Trophoblast cell (in vitro differentiated cells and primary cell): ENCODE results near the gene MYO18B.

ENCODE experiments used
- DNase-seq, 2 donors: peaks; one replicate each; pipeline ENCODE4 v3.0.0-alpha.2; 2016
- H2AFZ ChIP-seq: 2 replicates; pipeline ENCODE4 v1.6.1; 2013; ENCODE audit warnings: low read length, moderate library complexity, mild to moderate bottlenecking; ENCODE audit not compliant: insufficient read depth, poor library complexity
- H2AK5ac ChIP-seq: 2 replicates; pipeline ENCODE4 v1.6.1; 2013; ENCODE audit warnings: mild to moderate bottlenecking, low read length
- H2BK120ac ChIP-seq: 2 replicates; pipeline ENCODE4 v1.6.1; 2013; ENCODE audit warnings: low read length, mild to moderate bottlenecking, moderate library complexity; ENCODE audit not compliant: insufficient read depth, poor library complexity
- H2BK12ac ChIP-seq: 2 replicates; pipeline ENCODE4 v1.6.1; 2013; ENCODE audit warnings: mild to moderate bottlenecking, low read length, moderate library complexity
- H2BK5ac ChIP-seq: 2 replicates; pipeline ENCODE4 v1.6.1; 2013; ENCODE audit warnings: low read length, low read depth, moderate library complexity, mild to moderate bottlenecking; ENCODE audit not compliant: poor library complexity
- H3K14ac ChIP-seq: 2 replicates; pipeline ENCODE4 v1.6.1; 2013; ENCODE audit warnings: mild to moderate bottlenecking, low read length
- H3K18ac ChIP-seq: 2 replicates; pipeline ENCODE4 v1.6.1; 2013; ENCODE audit warnings: mild to moderate bottlenecking, low read length
- H3K23ac ChIP-seq: 2 replicates; pipeline ENCODE4 v1.6.1; 2013; ENCODE audit warnings: low read length
- H3K27ac ChIP-seq: 2 replicates; pipeline ENCODE4 v1.5.1; 2013; ENCODE audit warnings: low read depth, mild to moderate bottlenecking, inconsistent platforms, low read length, moderate library complexity
- H3K27me3 ChIP-seq: 2 replicates; pipeline ENCODE4 v1.6.1; 2013; ENCODE audit warnings: inconsistent platforms, mild to moderate bottlenecking, low read length, moderate library complexity; ENCODE audit not compliant: insufficient read depth
- H3K36me3 ChIP-seq, 2 experiments: 1 replicate in 1 of 2; 2 replicates in 1 of 2; pipeline ENCODE4 v1.6.1; 2013; ENCODE audit warnings: low read length in 2 of 2, mild to moderate bottlenecking in 2 of 2, moderate library complexity in 1 of 2; ENCODE audit not compliant: insufficient read depth in 2 of 2, control insufficient read depth in 1 of 2
- H3K4ac ChIP-seq: 2 replicates; pipeline ENCODE4 v1.6.1; 2013; ENCODE audit warnings: low read depth, mild to moderate bottlenecking, low read length, moderate library complexity
- H3K4me1 ChIP-seq, 2 experiments: 1 replicate in 1 of 2; 2 replicates in 1 of 2; pipeline ENCODE4 v1.6.1; 2013; ENCODE audit warnings: low read length in 2 of 2, mild to moderate bottlenecking in 2 of 2, moderate library complexity in 1 of 2; ENCODE audit not compliant: insufficient read depth in 2 of 2, control insufficient read depth in 1 of 2
- H3K4me2 ChIP-seq: 2 replicates; pipeline ENCODE4 v1.6.1; 2013; ENCODE audit warnings: inconsistent platforms, mild to moderate bottlenecking, low read length, moderate library complexity
- H3K4me3 ChIP-seq: 2 replicates; pipeline ENCODE4 v1.5.1; 2013; ENCODE audit warnings: mild to moderate bottlenecking, low read depth, low read length, inconsistent platforms
- H3K79me1 ChIP-seq: one replicate; pipeline ENCODE4 v1.6.1; 2013; ENCODE audit warnings: low read length
- H3K79me2 ChIP-seq: 2 replicates; pipeline ENCODE4 v1.6.1; 2013; ENCODE audit warnings: low read length, mild to moderate bottlenecking; ENCODE audit not compliant: control insufficient read depth, insufficient read depth, poor library complexity
- H3K9ac ChIP-seq: 2 replicates; pipeline ENCODE4 v1.6.1; 2013; ENCODE audit warnings: mild to moderate bottlenecking, low read length
- H3K9me3 ChIP-seq: 2 replicates; pipeline ENCODE4 v1.6.1; 2013; ENCODE audit warnings: low read depth, mild to moderate bottlenecking, control low read depth, inconsistent platforms, low read length; ENCODE audit not compliant: insufficient read depth
- H4K12ac ChIP-seq: 2 replicates; pipeline ENCODE4 v1.6.1; 2013; ENCODE audit warnings: low read depth, mild to moderate bottlenecking, low read length, moderate library complexity
- H4K8ac ChIP-seq: 2 replicates; pipeline ENCODE4 v1.6.1; 2013; ENCODE audit warnings: low read depth, mild to moderate bottlenecking, low read length, moderate library complexity
- H4K91ac ChIP-seq: one replicate; pipeline ENCODE4 v1.6.1; 2013; ENCODE audit warnings: low read depth, mild to moderate bottlenecking, low read length, moderate library complexity
- WGBS: extraction: QIAGEN DNeasy Blood & Tissue Kit; methylation state at CpG from one replicate; pipeline ENCODE4 v1.1.7; 2013; ENCODE audit warnings: missing lambda C conversion rate; ENCODE audit not compliant: insufficient read length, insufficient coverage; ENCODE audit errors: extremely low coverage; 5-methylcytosine and 5-hydroxymethylcytosine counted together

MYO18B gene

GRCh38 chr22:25749420-25750169, 7.6 kb downstream of the MYO18B start:
- Histone ChIP-seq H4K91ac (no peak overlapping the region), H2AFZ (no peak overlapping the region), H3K14ac (no peak overlapping the region), H3K27ac (no peak overlapping the region), H2BK120ac (no peak overlapping the region), H2BK5ac (no peak overlapping the region), H2AK5ac (no peak overlapping the region), H4K12ac (no peak overlapping the region), H3K4me2 (no peak overlapping the region), H4K8ac (no peak overlapping the region), H3K36me3 (no peaks in the 10 kb centered on the region), H2BK12ac (no peak overlapping the region), H3K4me1 (no peaks in the 10 kb centered on the region), H3K23ac (no peak overlapping the region), H3K4me3 (no peak overlapping the region), H3K18ac (no peak overlapping the region), H3K4ac (no peak overlapping the region), H3K9ac (no peak overlapping the region), H3K27me3 (no peaks in the 10 kb centered on the region), H3K79me2 (no peaks in the 10 kb centered on the region), H3K9me3 (no peaks in the 10 kb centered on the region), H3K79me1 (no peaks in the 10 kb centered on the region)
- DNase-seq = no peak
- WGBS = no CpG with 5 or more reads among the region's 10 CpGs

GRCh38 chr22:25750569-25751173, 8.7 kb downstream of the MYO18B start:
- no peak overlapping the region for H2AK5ac ChIP-seq
- no peak overlapping the region for H3K14ac ChIP-seq
- no peaks in the 10 kb centered on the region for H3K36me3 ChIP-seq
- no peak overlapping the region for H3K18ac ChIP-seq
- H4K91ac ChIP-seq = no peak overlapping the region
- no peaks in the 10 kb centered on the region for H3K27me3 ChIP-seq
- no peak overlapping the region for H3K4ac ChIP-seq
- H2BK12ac ChIP-seq = no peak overlapping the region
- H3K4me1 ChIP-seq = no peaks in the 10 kb centered on the region
- H3K9me3 ChIP-seq = no peaks in the 10 kb centered on the region
- WGBS = no CpG with 5 or more reads among the region's 6 CpGs
- H2BK120ac ChIP-seq = no peak overlapping the region
- H3K4me3 ChIP-seq = no peak overlapping the region
- H3K79me2 ChIP-seq = no peaks in the 10 kb centered on the region
- no peak overlapping the region for H3K9ac ChIP-seq
- peak in 1 of 2 donors; percentile 29 for DNase-seq
- H4K8ac ChIP-seq = no peak overlapping the region
- no peak overlapping the region for H3K4me2 ChIP-seq
- no peak overlapping the region for H4K12ac ChIP-seq
- no peaks in the 10 kb centered on the region for H3K79me1 ChIP-seq
- H2BK5ac ChIP-seq = no peak overlapping the region
- H3K23ac ChIP-seq = no peak overlapping the region
- no peak overlapping the region for H3K27ac ChIP-seq
- no peak overlapping the region for H2AFZ ChIP-seq

GRCh38 chr22:25751174-25751581, 9.2 kb downstream of the MYO18B start:
- no peak overlapping the region for H3K4me3 ChIP-seq
- H4K12ac ChIP-seq = no peak overlapping the region
- DNase-seq = no peak
- no peak overlapping the region for H3K27ac ChIP-seq
- no peak overlapping the region for H3K4ac ChIP-seq
- H3K14ac ChIP-seq = no peak overlapping the region
- no peak overlapping the region for H3K4me2 ChIP-seq
- H3K23ac ChIP-seq = no peak overlapping the region
- no peak overlapping the region for H3K9ac ChIP-seq
- no peak overlapping the region for H2BK120ac ChIP-seq
- H4K8ac ChIP-seq = no peak overlapping the region
- H3K9me3 ChIP-seq = no peaks in the 10 kb centered on the region
- H3K79me1 ChIP-seq = no peaks in the 10 kb centered on the region
- no peak overlapping the region for H2BK12ac ChIP-seq
- H3K18ac ChIP-seq = no peak overlapping the region
- H4K91ac ChIP-seq = no peak overlapping the region
- no peak overlapping the region for H2BK5ac ChIP-seq
- H3K79me2 ChIP-seq = no peaks in the 10 kb centered on the region
- H2AK5ac ChIP-seq = no peak overlapping the region
- no peak overlapping the region for H2AFZ ChIP-seq
- no peaks in the 10 kb centered on the region for H3K27me3 ChIP-seq
- H3K4me1 ChIP-seq = no peaks in the 10 kb centered on the region
- no peaks in the 10 kb centered on the region for H3K36me3 ChIP-seq
- WGBS = no CpG with 5 or more reads among the region's 4 CpGs

- H2AK5ac ChIP-seq = no peak overlapping the region
- no peak overlapping the region for H3K27ac ChIP-seq
- H4K12ac ChIP-seq = no peak overlapping the region
- no peak overlapping the region for H2AFZ ChIP-seq
- no peaks in the 10 kb centered on the region for H3K9me3 ChIP-seq
- H4K8ac ChIP-seq = no peak overlapping the region
- H4K91ac ChIP-seq = no peak overlapping the region
- no peaks in the 10 kb centered on the region for H3K4me1 ChIP-seq
- no peak overlapping the region for H3K18ac ChIP-seq
- no peak overlapping the region for H3K23ac ChIP-seq
- H3K36me3 ChIP-seq = no peaks in the 10 kb centered on the region
- H3K14ac ChIP-seq = no peak overlapping the region
- no peaks in the 10 kb centered on the region for H3K27me3 ChIP-seq
- no peak overlapping the region for H2BK12ac ChIP-seq
- no peak overlapping the region for H3K9ac ChIP-seq
- no peak overlapping the region for H2BK5ac ChIP-seq
- WGBS = no CpG with 5 or more reads among the region's 48 CpGs
- no peak overlapping the region for H2BK120ac ChIP-seq
- H3K4me2 ChIP-seq = no peak overlapping the region
- no peaks in the 10 kb centered on the region for H3K79me2 ChIP-seq
- H3K4me3 ChIP-seq = no peak overlapping the region
- no peak overlapping the region for H3K4ac ChIP-seq
- DNase-seq = no peak
- H3K79me1 ChIP-seq = no peaks in the 10 kb centered on the region
Observed at GRCh38 chr22:25752615-25753214, 10.7 kb downstream of the MYO18B start.
